Right lobe of liver (tissue), 6 donors: ENCODE data around the gene AEBP1. TPM values are rescaled to one million over a fixed set of nuclear protein-coding genes. Genes with fewer than 3 reads are reported as not detected.

ENCODE experiments used
- ATAC-seq, 4 donors: fragments of 200-7000 bp; cut with Tn5 transposase; one replicate each; pipeline ENCODE4 v1.9.1; 2020; ENCODE audit warnings: mild to moderate bottlenecking in 4 of 4, moderate library complexity in 4 of 4
- DNase-seq, 3 donors: peaks; one replicate each; pipeline ENCODE4 v3.0.0-alpha.2; 2020
- H3K27ac ChIP-seq, 3 donors: fragments of 200-600 bp; one replicate each; pipeline ENCODE4 v1.8.0; 2022
- H3K27me3 ChIP-seq, 2 donors: fragments of 200-600 bp; one replicate each; pipeline ENCODE4 v1.8.0; 2022
- H3K36me3 ChIP-seq, 4 donors: fragments of 200-600 bp; sonication (generic) in 1 of 4; one replicate each; pipeline versions ENCODE4 v1.5.1 to v1.8.0; 2017 to 2022; ENCODE audit warnings: control low read depth in 1 of 4
- H3K4me1 ChIP-seq, 4 donors: fragments of 200-600 bp; sonication (generic) in 1 of 4; one replicate each; pipeline versions ENCODE4 v1.5.1 to v1.8.0; 2017 to 2022; ENCODE audit warnings: control low read depth in 1 of 4
- H3K4me3 ChIP-seq, 3 donors: fragments of 200-600 bp; one replicate each; pipeline ENCODE4 v1.8.0; 2022
- H3K9me3 ChIP-seq, 4 donors: fragments of 200-600 bp; sonication (generic) in 1 of 4; one replicate each; pipeline versions ENCODE4 v1.5.1 to v1.8.0; 2017 to 2022; ENCODE audit warnings: control low read depth in 1 of 4
- POLR2A ChIP-seq: fragments of 450-650 bp; IDR thresholded peaks from one replicate; pipeline ENCODE4 v1.6.1; 2017; ENCODE audit warnings: antibody characterized with exemption, mild to moderate bottlenecking
- WGBS: methylation state at CpG from one replicate; pipeline ENCODE4 v1.1.6; 2018; ENCODE audit warnings: low coverage, low lambda C conversion rate; ENCODE audit not compliant: insufficient coverage; ENCODE audit errors: missing lambda C conversion rate; 5-methylcytosine and 5-hydroxymethylcytosine counted together
- intact Hi-C, 2 donors: fragments of 100-400 bp; cut with DNase I; formaldehyde crosslinking; loops; one replicate each; pipeline versions ENCODE4 v1.11.2 to v1.14.1; 2022
- total RNA-seq, 6 experiments: library from RNA; depleted of rRNA in 2 of 6; stranded (reverse); fragments of >200 nt in 2 of 6; fragmentation: NEBNext Ultra II Directional in 3 of 6; extraction: Animal tissue kit (Norgen Biotek cat#: 25700) in 3 of 6; gene quantifications; one replicate each; pipeline versions ENCODE4 v1.1.0 to v1.2.4, GENCODE V29; 2016 to 2023
- TF ChIP-seq, protein P1 (sequence below), 4 donors: fragments of 200-600 bp in 3 of 4; fragments of 450-650 bp in 1 of 4; IDR thresholded peaks; one replicate each; pipeline versions ENCODE4 v1.5.1 to v1.8.0; 2016 to 2022; ENCODE audit warnings: antibody characterized with exemption in 4 of 4, mild to moderate bottlenecking in 2 of 4
- donor health status: DM: no; HTN: yes; CAD: no.
- donor health status: DM: no; HTN: no; CAD: no.
- donor health status: DM: no; HTN: no; CAD: no.
- donor health status: DM: no; HTN: yes; CAD: no.
- donor health status: DM: no; HTN: yes; CAD: no.

AEBP1 gene
- total RNA-seq, 6 experiments from 2014 or later, result 7.8 to 37.8 (median 14.3) TPM

DNA sequence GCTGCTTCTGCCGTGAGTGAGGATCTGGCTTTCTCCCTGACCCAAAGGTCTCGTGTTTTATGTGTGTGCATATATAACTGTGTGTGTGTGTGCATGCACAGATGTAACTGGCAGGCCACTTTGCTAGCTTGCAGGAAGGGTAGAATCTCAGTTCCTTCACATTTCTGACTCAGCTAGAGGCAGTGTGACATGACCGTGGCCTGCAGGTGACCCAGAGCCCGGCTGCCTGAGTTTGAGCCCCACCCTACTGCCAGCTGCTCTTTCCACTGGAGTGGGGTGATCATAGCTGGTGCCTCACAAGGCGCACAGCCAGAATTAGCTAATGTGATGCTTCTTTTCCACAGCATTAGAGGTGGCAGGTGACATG lies 46.3 kb downstream of the AEBP1 start:
- intact Hi-C loops, result no loop called here
- Histone ChIP-seq H3K4me1 (peaks cover 0 to 4% (median 2%) of the 10 kb centered on the region in 4 donors), H3K36me3 (no peaks in the 10 kb centered on the region), H3K9me3 (no peaks in the 10 kb centered on the region), H3K4me3 (no peak overlapping the region), H3K27me3 (no peaks in the 10 kb centered on the region), H3K27ac (no peak overlapping the region)
- ATAC-seq (no peak), DNase-seq (peak in 1 of 3 donors; percentile 17)
- 75% methylated on average over 3 of the region's 5 CpGs for WGBS
- TF ChIP-seq POLR2A, result no peak
- TF ChIP-seq, protein P1, sequence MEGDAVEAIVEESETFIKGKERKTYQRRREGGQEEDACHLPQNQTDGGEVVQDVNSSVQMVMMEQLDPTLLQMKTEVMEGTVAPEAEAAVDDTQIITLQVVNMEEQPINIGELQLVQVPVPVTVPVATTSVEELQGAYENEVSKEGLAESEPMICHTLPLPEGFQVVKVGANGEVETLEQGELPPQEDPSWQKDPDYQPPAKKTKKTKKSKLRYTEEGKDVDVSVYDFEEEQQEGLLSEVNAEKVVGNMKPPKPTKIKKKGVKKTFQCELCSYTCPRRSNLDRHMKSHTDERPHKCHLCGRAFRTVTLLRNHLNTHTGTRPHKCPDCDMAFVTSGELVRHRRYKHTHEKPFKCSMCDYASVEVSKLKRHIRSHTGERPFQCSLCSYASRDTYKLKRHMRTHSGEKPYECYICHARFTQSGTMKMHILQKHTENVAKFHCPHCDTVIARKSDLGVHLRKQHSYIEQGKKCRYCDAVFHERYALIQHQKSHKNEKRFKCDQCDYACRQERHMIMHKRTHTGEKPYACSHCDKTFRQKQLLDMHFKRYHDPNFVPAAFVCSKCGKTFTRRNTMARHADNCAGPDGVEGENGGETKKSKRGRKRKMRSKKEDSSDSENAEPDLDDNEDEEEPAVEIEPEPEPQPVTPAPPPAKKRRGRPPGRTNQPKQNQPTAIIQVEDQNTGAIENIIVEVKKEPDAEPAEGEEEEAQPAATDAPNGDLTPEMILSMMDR (IDR thresholded peaks at IDR 0.05), result no peak

DNA sequence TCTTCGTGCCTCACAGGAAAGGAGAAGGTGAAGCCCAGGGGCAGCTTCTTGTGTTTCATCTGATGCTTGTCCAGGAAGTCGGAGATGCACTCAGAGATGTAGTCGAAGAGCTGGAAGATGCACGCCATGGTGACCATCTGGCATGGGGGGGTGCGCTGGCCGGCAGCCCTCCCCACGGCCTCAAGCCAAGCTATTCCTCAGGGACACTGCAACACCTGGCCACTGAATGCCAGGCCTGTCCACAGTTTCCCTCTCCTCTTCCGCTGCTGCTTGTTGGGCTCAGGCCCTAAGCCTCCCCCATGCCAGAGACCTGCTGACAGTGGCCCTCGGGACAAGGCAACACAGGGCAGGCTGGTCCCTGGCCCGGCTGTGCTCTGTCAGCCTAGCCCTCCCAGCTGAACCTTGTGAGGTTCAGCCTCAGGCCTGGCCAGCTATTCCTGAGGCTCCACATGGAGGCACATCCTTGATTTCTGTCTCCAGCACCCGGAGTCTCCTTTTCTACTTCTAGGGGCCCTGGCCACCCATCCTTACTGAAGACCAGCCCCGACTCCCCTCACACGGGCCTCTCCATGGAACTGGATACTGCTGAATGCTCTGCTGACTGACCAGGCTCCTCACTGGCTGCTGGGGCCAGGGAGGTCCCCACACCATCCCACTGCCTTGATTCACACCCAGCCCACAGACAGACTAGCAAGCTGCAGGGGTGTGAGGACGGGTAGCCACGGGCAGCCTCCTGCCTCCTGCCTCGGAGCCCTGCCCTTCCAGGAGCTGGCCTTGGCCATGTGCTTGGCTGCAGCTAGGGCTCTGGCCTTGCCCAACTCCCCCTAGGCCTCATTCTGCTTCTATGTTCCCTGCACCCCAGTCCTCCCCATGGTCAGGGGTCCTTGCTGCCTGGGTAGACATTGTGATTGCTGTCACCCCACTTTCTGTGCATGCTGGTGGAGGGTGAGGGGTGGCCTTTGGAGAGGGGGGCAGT lies 47.1 kb downstream of the AEBP1 start:
- WGBS, result 95% methylated on average over 3 of the region's 16 CpGs
- Histone ChIP-seq H3K36me3 (no peaks in the 10 kb centered on the region), H3K4me3 (no peak overlapping the region), H3K27ac (no peak overlapping the region), H3K9me3 (no peaks in the 10 kb centered on the region), H3K27me3 (no peaks in the 10 kb centered on the region), H3K4me1 (peaks cover 0 to 11% (median 5%) of the 10 kb centered on the region in 4 donors)
- DNase-seq, result peak in 1 of 3 donors; percentile 41
- intact Hi-C loops, result no loop called here
- no peak for ATAC-seq
- TF ChIP-seq, protein P1 (IDR thresholded peaks at IDR 0.05), result no peak
- TF ChIP-seq POLR2A, result no peak

DNA sequence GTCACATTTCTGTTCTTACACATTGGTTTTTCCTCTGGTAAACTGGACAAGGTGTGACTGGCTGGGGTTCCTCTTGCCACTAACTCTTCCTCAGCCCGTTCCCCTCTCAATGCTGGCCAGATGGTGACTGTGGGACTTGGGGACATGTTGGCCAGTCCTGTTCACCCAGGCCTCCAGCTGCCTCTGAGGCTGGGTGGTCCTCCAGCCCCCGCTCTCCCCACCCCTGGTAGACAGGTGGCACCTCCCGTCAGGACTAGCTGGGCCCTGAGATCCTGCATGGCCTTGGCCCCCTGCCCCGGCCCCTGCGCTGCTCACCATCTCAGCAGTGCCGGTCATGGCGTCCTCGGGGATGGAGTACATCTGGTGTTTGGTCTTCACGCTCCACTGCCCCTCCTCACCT lies 47.8 kb downstream of the AEBP1 start:
- WGBS, result 100% methylated on average over 8 of the region's 9 CpGs
- no peaks in the 10 kb centered on the region for H3K36me3 ChIP-seq
- H3K4me3 ChIP-seq, result no peak overlapping the region
- H3K9me3 ChIP-seq, result no peaks in the 10 kb centered on the region
- DNase-seq, result no peak
- H3K27ac ChIP-seq, result no peak overlapping the region
- no peak for ATAC-seq
- H3K4me1 ChIP-seq, result peaks cover 0 to 16% (median 8%) of the 10 kb centered on the region in 4 donors
- TF ChIP-seq, protein P1 (IDR thresholded peaks at IDR 0.05), result no peak
- TF ChIP-seq POLR2A, result no peak
- intact Hi-C loops, result no loop called here
- H3K27me3 ChIP-seq, result no peaks in the 10 kb centered on the region

DNA sequence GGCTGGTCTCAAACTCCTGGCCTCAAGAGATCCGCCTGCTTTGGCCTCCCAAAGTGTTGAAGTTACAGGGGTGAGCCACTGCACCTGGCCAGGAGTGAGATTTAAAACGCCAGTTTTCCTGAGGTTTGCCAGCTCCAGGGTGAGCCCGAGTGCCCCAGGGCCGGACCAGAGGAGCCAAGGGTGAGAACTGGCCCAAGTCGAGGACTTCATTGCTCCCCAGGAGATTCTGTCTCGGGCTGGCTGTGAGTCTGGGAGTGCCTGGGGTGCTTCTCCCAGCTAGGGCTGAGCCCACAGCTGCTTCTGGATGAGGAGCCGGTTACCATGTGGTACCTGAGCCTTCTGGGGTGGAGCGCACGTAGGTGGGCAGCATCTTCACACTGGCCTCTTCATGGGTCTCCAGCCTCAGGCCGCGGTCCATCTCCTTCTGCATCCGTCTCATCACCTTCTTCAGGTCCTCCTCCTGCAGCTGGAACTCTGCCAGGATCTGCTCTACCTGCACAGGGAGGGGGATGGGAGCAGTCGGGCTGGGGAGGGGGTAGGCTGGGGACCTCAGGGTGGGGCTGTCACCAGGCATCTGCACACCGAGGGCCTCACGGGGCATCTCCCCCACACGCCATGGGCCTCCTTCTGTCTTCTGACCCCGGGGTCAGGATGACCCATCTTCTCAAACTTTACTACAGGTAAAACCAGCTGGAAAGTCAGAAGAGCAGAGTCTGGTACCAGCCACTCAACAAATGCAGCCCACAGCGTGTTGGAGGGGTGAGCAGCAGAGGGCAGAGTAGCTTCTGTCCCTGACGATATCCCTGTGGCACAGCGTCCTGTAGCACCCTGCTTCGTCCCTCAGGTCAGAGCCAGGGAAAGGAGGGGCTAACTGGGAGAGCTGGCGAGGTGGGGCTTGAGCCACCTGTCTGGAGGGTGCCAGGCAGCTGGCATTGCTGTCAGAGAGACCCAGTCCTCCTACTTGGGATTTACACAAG lies 49.1 kb downstream of the AEBP1 start:
- no peaks in the 10 kb centered on the region for H3K27me3 ChIP-seq
- H3K9me3 ChIP-seq, result no peaks in the 10 kb centered on the region
- H3K36me3 ChIP-seq, result no peaks in the 10 kb centered on the region
- peak in 1 of 3 donors; percentile 43 for DNase-seq
- H3K4me1 ChIP-seq, result peaks cover 0 to 29% (median 14%) of the 10 kb centered on the region in 4 donors
- WGBS, result 52% methylated on average over 6 of the region's 22 CpGs
- ATAC-seq, result no peak
- TF ChIP-seq, protein P1 (IDR thresholded peaks at IDR 0.05), result no peak
- no peak for TF ChIP-seq POLR2A
- intact Hi-C loops, result no loop called here
- no peak overlapping the region for H3K27ac ChIP-seq
- no peak overlapping the region for H3K4me3 ChIP-seq
